ENCODE data around the gene TMED8. TPM values are rescaled to one million over a fixed set of nuclear protein-coding genes. Genes with fewer than 3 reads are reported as not detected.
"Not testable (repeated sequence)": the region's sequence is repeated elsewhere in the genome, so short reads cannot be mapped to it uniquely, and the experiment has no call there.

Gene TMED8
- 9.3 and 12.5 TPM in 2 replicates for total RNA-seq

GRCh38 chr14:77376771-77377501, at the start of gene TMED8, which contains the start of gene SAMD15:
Gene TMED8, minus strand, starts transcription at chr14:77377094. Its CDS starts 41 bp downstream, at chr14:77377053.
Gene SAMD15, plus strand, starts transcription at chr14:77377379. Its CDS starts 40 bp downstream, at chr14:77377419.
- TF ChIP-seq, protein P1, sequence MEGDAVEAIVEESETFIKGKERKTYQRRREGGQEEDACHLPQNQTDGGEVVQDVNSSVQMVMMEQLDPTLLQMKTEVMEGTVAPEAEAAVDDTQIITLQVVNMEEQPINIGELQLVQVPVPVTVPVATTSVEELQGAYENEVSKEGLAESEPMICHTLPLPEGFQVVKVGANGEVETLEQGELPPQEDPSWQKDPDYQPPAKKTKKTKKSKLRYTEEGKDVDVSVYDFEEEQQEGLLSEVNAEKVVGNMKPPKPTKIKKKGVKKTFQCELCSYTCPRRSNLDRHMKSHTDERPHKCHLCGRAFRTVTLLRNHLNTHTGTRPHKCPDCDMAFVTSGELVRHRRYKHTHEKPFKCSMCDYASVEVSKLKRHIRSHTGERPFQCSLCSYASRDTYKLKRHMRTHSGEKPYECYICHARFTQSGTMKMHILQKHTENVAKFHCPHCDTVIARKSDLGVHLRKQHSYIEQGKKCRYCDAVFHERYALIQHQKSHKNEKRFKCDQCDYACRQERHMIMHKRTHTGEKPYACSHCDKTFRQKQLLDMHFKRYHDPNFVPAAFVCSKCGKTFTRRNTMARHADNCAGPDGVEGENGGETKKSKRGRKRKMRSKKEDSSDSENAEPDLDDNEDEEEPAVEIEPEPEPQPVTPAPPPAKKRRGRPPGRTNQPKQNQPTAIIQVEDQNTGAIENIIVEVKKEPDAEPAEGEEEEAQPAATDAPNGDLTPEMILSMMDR (IDR thresholded peaks at IDR 0.05; ENCODE audit: insufficient read depth, low read depth, low read length) = peak; percentile 4

DNA sequence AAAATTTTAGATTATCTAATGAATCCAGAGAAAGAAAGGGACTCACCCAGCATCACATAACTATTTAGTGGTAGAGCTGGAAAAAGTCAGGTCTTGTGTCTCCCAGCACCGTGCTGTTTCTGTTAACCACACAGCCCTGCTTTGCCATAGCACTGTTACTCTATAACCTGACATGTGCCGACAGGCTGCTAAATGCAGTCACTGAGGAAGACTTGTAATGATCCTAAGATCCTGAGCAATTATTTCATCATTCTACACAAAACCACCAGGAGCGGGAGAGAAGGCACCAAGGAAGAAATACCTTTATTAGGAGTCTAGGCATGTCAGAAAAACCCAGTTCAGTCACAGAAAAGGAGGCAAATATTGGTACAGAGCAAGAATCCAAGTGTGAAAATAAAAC, 49.5 kb upstream of the TMED8 start:
- no peak overlapping the region for H3K4me3 ChIP-seq (ENCODE audit: low read depth, low read length)
- TF ChIP-seq, protein P1 (IDR thresholded peaks at IDR 0.05; ENCODE audit: insufficient read depth, low read depth, low read length) = no peak
- DNase-seq (ENCODE audit: low read depth) = no peak

More at GRCh38 chr14:77376771-77377501, at the start of gene TMED8, which contains the start of gene SAMD15:
- peak; percentile 84 for DNase-seq (ENCODE audit: low read depth)
- H3K4me3 ChIP-seq (ENCODE audit: low read depth, low read length) = peak within 1 kb of the TSS; percentile 93

DNA sequence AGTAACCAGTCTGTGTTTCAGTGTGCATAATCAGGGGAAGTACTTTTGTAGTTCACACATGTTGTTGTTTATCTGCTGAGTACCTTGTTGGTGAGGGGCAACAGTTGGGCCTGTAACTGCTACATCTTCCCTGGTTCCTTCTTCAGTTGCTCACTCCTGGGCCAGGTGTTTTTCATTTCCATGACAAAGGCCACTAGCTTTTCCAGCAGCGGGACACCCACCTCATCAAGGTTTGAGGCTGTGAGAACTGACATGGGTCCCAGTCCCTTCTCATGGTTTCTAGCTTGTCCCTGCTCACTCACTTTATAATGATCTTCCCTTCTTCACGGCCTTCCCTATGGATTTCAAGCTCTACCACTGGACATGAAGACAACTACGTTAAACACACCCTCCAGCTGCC, 48.0 kb upstream of the TMED8 start:
- no peak for DNase-seq (ENCODE audit: low read depth)
- H3K4me3 ChIP-seq (ENCODE audit: low read depth, low read length) = no peak overlapping the region
- TF ChIP-seq, protein P1 (IDR thresholded peaks at IDR 0.05; ENCODE audit: insufficient read depth, low read depth, low read length) = no peak

- DNase-seq (ENCODE audit: low read depth) = no peak
- TF ChIP-seq, protein P1 (IDR thresholded peaks at IDR 0.05; ENCODE audit: insufficient read depth, low read depth, low read length) = no peak
- no peak within 1 kb of the TSS for H3K4me3 ChIP-seq (ENCODE audit: low read depth, low read length)
Measured at GRCh38 chr14:77423423-77423822, 46.5 kb upstream of the TMED8 start, which contains the start of gene NOXRED1. Gene NOXRED1, minus strand, starts transcription at chr14:77423523. Its CDS starts 634 bp downstream, at chr14:77422889.

GRCh38 chr14:77421201-77421600, 44.3 kb upstream of the TMED8 start:
- no peak overlapping the region for H3K4me3 ChIP-seq (ENCODE audit: low read depth, low read length)
- TF ChIP-seq, protein P1 (IDR thresholded peaks at IDR 0.05; ENCODE audit: insufficient read depth, low read depth, low read length) = no peak
- DNase-seq (ENCODE audit: low read depth) = peak; percentile 47

- TF ChIP-seq, protein P1 (IDR thresholded peaks at IDR 0.05; ENCODE audit: insufficient read depth, low read depth, low read length) = no peak
- no peak for DNase-seq (ENCODE audit: low read depth)
- H3K4me3 ChIP-seq (ENCODE audit: low read depth, low read length) = no peak overlapping the region
Measured at GRCh38 chr14:77416836-77417235, 39.9 kb upstream of the TMED8 start.

GRCh38 chr14:77416098-77416497, 39.2 kb upstream of the TMED8 start:
- not testable (repeated sequence) for DNase-seq (ENCODE audit: low read depth); H3K4me3 ChIP-seq (ENCODE audit: low read depth, low read length)

DNA sequence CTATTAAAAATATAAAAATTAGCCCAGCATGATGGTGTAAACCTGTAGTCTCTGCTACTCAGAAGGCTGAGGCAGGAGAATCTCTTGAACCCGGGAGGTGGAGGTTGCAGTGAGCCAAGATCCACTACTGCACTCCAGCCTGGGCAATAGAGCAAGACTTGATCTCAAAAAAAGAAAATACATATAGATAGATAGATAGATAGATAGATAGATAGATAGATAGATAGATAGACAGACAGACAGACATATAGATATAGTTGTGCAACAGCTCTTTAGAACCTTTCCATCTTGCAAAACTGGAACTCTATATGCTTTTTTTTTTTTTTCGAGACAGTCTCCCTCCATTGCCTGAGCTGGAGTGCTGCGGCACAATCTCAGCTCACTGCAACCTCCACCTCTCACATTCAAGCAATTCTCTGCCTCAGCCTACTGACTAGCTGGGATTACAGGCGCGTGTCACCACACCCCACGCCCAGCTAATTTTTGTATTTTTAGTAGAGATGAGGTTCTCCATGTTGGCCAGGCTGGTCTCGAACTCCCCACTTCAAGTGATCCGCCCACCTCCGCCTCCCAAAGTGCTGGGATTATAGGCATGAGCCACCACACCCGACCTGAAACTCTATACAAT, 38.6 kb upstream of the TMED8 start:
- not testable (repeated sequence) for H3K4me3 ChIP-seq (ENCODE audit: low read depth, low read length); DNase-seq (ENCODE audit: low read depth)

Measured in fibroblast of villous mesenchyme (primary cell).